Mucosa of descending colon (tissue), 3 donors: ENCODE results near the gene OPCML. TPM values are rescaled to one million over a fixed set of nuclear protein-coding genes. Genes with fewer than 3 reads are reported as not detected.

ENCODE experiments used
- ATAC-seq: fragments of 200-7000 bp; cut with Tn5 transposase; one replicate; pipeline ENCODE4 v1.9.1; 2020; ENCODE audit warnings: mild to moderate bottlenecking, moderate library complexity
- DNase-seq, 3 donors: peaks; one replicate each; pipeline ENCODE4 v3.0.0-alpha.2; 2020
- H3K36me3 ChIP-seq: fragments of 200-600 bp; one replicate; pipeline ENCODE4 v1.8.0; 2021; ENCODE audit warnings: low read depth, mild to moderate bottlenecking
- H3K4me1 ChIP-seq: fragments of 200-600 bp; one replicate; pipeline ENCODE4 v1.8.0; 2021; ENCODE audit warnings: low read depth, mild to moderate bottlenecking
- H3K4me3 ChIP-seq: fragments of 200-600 bp; one replicate; pipeline ENCODE4 v1.8.0; 2021; ENCODE audit warnings: mild to moderate bottlenecking
- H3K9me3 ChIP-seq: fragments of 200-600 bp; one replicate; pipeline ENCODE4 v1.8.0; 2021; ENCODE audit warnings: mild to moderate bottlenecking
- CTCF ChIP-seq: fragments of 200-600 bp; IDR thresholded peaks from one replicate; pipeline ENCODE4 v1.8.0; 2022; ENCODE audit warnings: antibody characterized with exemption, mild to moderate bottlenecking
- intact Hi-C, 2 donors: fragments of 100-400 bp; cut with DNase I in 1 of 2; cut with micrococcal nuclease in 1 of 2; formaldehyde crosslinking; loops; one replicate each; pipeline versions ENCODE4 v1.11.0 to v1.11.1; 2022; cut with DNase I, micrococcal nuclease
- total RNA-seq, 3 donors: library from RNA; stranded (reverse); fragmentation: NEBNext Ultra II Directional in 2 of 3; extraction: Animal tissue kit (Norgen Biotek cat#: 25700) in 2 of 3; gene quantifications; one replicate each; pipeline versions ENCODE4 v1.2.1 to v1.2.4, GENCODE V29; 2021 to 2023
- donor health status: DM: no; HTN: no; CAD: no; lungs with moderate emphysema.
- donor health status: DM: no; HTN: no; CAD: no.
- donor health status: DM: no; HTN: yes; CAD: no.

Gene OPCML
- total RNA-seq, 3 donors from 2014 or later, result 0.10 to 0.47 TPM; not detected in 1

DNA sequence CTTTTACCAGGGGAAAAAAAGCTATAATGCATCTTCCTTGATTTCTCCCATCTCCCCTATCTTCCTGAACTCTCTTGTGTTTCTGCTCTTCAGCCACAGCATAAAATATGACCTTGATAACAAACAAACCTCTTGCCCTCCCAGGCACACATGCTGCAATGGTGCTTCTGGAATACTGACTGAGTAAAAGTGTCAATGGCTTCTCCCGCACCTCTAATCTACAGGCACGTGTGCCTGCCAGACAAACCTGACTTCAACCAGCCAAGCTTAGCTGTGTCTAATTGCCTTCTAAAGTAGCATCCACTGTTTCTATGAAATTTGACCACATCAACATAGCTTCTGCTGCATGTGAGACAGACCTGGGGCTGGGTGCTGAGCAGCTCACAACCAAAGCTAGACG, 12.7 kb downstream of the OPCML start:
- no peak for ATAC-seq
- DNase-seq, result no peak
- intact Hi-C loops, result no loop called here
- H3K4me3 ChIP-seq, result no peak overlapping the region
- no peak for TF ChIP-seq CTCF
- H3K4me1 ChIP-seq, result no peaks in the 10 kb centered on the region
- no peaks in the 10 kb centered on the region for H3K36me3 ChIP-seq
- no peaks in the 10 kb centered on the region for H3K9me3 ChIP-seq

DNA sequence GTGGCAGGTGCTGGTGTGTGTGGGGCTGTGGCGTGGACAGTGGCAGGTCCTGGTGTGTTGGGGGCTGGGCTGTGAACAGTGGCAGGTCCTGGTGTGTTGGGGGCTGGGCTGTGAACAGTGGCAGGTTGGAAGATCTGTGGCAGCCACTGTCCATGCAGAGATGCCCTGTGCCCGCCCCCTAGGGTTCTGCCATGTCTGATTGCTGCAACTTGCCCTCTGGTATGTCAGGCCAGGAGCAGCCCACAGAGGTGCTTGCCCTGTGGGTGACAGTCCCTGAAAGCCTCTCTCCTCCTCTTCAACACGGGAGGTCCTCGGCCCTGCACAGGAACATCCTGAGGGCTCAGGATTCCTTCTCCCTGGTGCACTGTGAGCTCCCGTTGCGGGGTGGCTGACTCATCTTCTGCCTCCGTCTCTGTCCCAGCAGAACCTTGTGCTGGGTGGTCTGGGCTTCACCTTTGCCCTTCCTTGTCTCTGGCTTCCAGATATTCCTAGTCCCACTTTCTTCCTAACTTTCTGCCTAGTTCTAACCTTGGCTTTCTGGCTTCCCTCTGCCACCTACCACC, 13.5 kb downstream of the OPCML start:
- DNase-seq, result no peak
- no peak for ATAC-seq
- TF ChIP-seq CTCF, result no peak
- Histone ChIP-seq H3K36me3 (no peaks in the 10 kb centered on the region), H3K4me1 (no peaks in the 10 kb centered on the region), H3K9me3 (no peaks in the 10 kb centered on the region), H3K4me3 (no peak overlapping the region)
- intact Hi-C loops, result no loop called here

GRCh38 chr11:133516845-133517244, 15.5 kb downstream of the OPCML start:
- Histone ChIP-seq H3K36me3 (no peaks in the 10 kb centered on the region), H3K9me3 (no peaks in the 10 kb centered on the region), H3K4me3 (no peak overlapping the region), H3K4me1 (no peaks in the 10 kb centered on the region)
- ATAC-seq (no peak), DNase-seq (no peak)
- no peak for TF ChIP-seq CTCF
- intact Hi-C loops, result no loop called here

DNA sequence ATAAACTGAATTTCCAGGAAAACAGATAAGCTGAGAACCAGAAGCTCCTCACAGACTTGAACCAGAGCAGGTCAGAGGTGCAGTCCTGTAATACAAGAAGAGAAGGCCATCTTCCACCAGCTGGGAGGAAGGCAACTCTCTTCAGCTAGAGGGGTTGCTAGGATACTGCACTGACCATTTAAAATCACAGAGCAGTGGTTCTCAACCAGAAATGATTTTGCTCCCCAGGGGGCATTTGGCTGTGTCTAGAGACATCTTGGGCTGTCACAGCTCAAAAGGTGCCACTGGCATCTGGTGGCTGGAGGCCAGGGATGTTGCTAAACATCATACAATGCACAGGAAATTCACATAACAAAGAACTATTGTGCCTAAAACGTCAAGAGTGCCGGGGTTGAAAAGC, 17.2 kb downstream of the OPCML start:
- Histone ChIP-seq H3K4me3 (no peak overlapping the region), H3K9me3 (no peaks in the 10 kb centered on the region), H3K4me1 (no peaks in the 10 kb centered on the region), H3K36me3 (no peaks in the 10 kb centered on the region)
- ATAC-seq, result no peak
- DNase-seq, result no peak
- no peak for TF ChIP-seq CTCF
- intact Hi-C loops, result no loop called here

DNA sequence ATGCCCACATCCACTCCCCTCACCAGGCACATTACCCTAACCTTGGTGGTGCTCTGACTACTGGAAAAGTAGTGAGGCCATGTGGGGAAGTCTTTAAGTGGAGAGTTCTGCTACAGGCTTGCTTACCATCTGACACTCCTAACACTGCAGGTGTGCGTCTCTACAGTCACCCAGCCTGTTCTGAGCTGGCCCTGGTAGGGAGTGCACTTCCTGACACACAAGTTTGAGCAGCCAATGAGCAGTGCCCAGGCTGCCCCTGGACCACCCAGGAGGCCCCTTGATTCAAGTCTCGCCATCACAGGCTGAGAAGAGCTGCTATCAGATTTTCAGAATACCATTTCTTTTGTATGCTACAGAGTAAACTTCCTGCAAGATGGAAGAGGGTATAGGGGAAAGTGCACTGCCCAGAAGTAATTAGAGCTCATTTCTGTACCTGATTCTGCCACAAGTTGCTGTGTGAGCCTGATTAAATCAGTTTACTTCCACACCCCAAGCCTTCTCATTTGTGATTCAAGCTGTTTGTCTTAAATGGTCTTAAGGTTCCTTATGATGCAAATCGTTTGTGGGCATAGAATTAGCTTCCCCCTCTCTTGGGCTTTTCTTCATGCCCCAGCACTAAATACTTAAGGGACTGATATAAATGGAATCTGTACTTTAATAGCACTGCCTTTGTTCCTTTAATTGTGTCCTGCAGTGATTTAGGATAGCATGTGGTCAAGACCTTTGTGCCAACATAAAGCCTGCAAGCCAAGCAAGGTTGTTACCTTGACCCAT, 22.2 kb downstream of the OPCML start:
- DNase-seq, result no peak
- Histone ChIP-seq H3K9me3 (no peaks in the 10 kb centered on the region), H3K36me3 (no peaks in the 10 kb centered on the region), H3K4me1 (no peaks in the 10 kb centered on the region), H3K4me3 (no peak overlapping the region)
- no peak for TF ChIP-seq CTCF
- intact Hi-C loops, result no loop called here
- no peak for ATAC-seq
